Aortic smooth muscle cell (primary cell): Measurements from ENCODE around the gene MIS12. TPM values are rescaled to one million over a fixed set of nuclear protein-coding genes. Genes with fewer than 3 reads are reported as not detected.

Source experiments
- total RNA-seq: library from RNA; depleted of rRNA; stranded (reverse); fragments of >200 nt; gene quantifications from 2 replicates; pipeline ENCODE4 v1.2.3, GENCODE V29; 2014

Gene MIS12
- total RNA-seq = 11.1 and 13.2 TPM in 2 replicates

GRCh38 chr17:5486206-5487124 lies at the start of gene MIS12:
MIS12 (plus strand) TSS chr17:5486566; CDS start chr17:5488863, 2,297 bp downstream.

GRCh38 chr17:5438716-5439445 lies 47.5 kb upstream of the MIS12 start, which contains the start of gene C1QBP:
C1QBP (minus strand) TSS chr17:5439155; CDS start chr17:5439073, 82 bp downstream.

GRCh38 chr17:5485270-5486205 lies 828 bp upstream of the MIS12 start, which contains the start of gene DERL2:
DERL2 (minus strand) TSS chr17:5486178; CDS start chr17:5486161, 17 bp downstream.

Other genes with a start within 250 kb of the MIS12 start
- 54.4 and 60.9 TPM in 2 replicates for gene RABEP1, start 204.3 kb upstream of the MIS12 start, total RNA-seq
- gene NUP88, start 66.9 kb upstream of the MIS12 start, total RNA-seq = 82.4 and 112 TPM in 2 replicates
- gene RPAIN, start 66.4 kb upstream of the MIS12 start, total RNA-seq = 39.9 and 43.1 TPM in 2 replicates
- 154 and 178 TPM in 2 replicates for gene C1QBP, start 47.4 kb upstream of the MIS12 start, total RNA-seq
- 8.5 and 8.6 TPM in 2 replicates for gene DHX33, start 17.6 kb upstream of the MIS12 start, total RNA-seq
- gene DERL2, start 388 bp upstream of the MIS12 start, total RNA-seq = 26.3 and 31.1 TPM in 2 replicates
- 13.1 and 19.1 TPM in 2 replicates for gene NLRP1, start 97.9 kb downstream of the MIS12 start, total RNA-seq